ENCODE results near the gene IL25.

DNA sequence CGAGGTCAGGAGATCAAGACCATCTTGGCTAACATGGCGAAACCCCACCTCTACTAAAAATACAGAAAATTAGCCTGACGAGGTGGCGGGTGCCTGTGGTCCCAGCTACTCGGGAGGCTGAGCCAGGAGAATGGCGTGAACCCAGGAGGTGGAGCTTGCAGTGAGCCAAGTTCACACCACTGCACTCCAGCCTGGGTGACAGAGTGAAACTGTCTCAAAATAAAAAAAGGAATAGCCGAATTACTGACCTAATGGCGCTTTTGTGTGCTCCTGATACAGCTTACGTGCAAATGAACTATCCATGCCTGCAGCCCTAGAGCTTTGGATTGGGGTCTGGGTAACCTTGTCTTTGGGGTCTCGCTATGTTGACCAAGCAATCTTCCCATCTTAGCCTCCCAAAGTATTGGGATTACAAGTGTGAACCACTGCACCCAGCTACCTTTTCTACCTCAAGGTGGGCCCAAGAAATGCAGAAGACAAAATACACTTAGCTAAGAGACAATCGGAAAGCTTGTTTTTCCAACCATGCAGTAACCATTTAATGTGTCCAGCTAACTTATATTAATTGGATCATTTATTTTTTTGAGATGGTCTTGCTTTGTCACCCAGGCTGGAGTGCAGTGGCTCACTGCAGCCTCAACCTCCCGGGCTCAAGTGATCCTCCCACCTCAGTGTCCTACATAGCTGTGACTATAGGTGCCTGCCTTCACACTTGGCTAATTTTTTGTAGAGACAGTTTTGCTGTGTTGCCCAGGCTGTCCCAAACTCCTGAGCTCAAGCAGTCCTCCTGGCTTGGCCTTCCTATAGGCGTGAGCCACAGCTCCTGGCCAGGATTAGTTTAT lies 45.9 kb upstream of the IL25 start:
- TF ChIP-seq CTCF (IDR thresholded peaks at IDR 0.05) (no peak), POLR2AphosphoS5 (IDR thresholded peaks at IDR 0.05) (no peak), POLR2A (IDR thresholded peaks at IDR 0.05) (no peak), EP300 (IDR thresholded peaks at IDR 0.05) (no peak)

Data from upper lobe of left lung (tissue), 4 donors.